ENCODE measurements around the gene TMEM50A.
"Not testable (repeated sequence)": the region's sequence is repeated elsewhere in the genome, so short reads cannot be mapped to it uniquely, and the experiment has no call there.

TMEM50A gene

DNA sequence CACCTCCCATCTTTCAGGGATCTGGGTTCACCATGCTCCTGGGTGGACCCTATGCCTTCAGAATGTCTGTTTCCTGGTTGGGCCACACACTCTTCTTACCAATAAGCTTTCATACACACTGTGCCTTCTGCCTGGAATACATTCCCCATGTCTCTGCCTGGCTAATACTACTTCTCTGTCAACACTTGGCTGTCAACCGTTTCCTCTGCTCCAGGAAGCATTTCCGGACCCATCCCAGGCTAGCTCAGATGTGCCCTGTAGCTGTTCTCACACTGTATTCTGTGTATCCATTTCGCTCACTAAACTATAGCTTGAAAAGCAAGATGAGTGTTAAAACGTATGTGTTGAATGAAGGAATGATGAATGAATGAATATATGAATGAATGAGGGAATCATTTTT lies 49.0 kb downstream of the TMEM50A start:
- not testable (repeated sequence) for DNase-seq (ENCODE audit: low read depth)

GRCh38 chr1:25388691-25389090 lies 50.6 kb downstream of the TMEM50A start:
- not testable (repeated sequence) for DNase-seq (ENCODE audit: low read depth)

- not testable (repeated sequence) for DNase-seq (ENCODE audit: low read depth)
Observed at GRCh38 chr1:25389721-25390120, 51.6 kb downstream of the TMEM50A start.

GRCh38 chr1:25392841-25393240 lies 54.7 kb downstream of the TMEM50A start:
- DNase-seq (ENCODE audit: low read depth), result no peak

DNA sequence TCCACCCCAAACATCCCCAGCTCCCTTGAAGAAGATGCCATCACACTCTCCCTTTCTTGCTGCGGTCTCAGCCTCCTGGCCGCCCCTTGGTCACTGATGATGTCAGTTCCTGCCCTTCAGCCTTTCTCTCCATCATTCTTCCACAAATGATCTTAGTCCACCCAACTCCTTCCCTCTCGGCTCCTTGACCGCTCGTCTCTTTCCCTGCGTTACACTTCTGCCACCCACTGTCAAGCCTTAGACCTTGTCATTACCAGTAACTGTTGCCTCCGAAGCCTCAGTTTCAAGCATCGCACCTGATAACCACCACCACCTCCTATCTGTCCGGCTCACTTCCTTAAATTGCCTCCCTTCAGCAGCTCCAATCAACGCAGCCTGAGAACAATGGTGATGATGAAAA lies 59.4 kb downstream of the TMEM50A start:
- not testable (repeated sequence) for DNase-seq (ENCODE audit: low read depth)

GRCh38 chr1:25398079-25398478 lies 59.9 kb downstream of the TMEM50A start:
- not testable (repeated sequence) for DNase-seq (ENCODE audit: low read depth)

GRCh38 chr1:25402947-25403803 lies 65.0 kb downstream of the TMEM50A start:
- DNase-seq (ENCODE audit: low read depth), result not testable (repeated sequence)

DNA sequence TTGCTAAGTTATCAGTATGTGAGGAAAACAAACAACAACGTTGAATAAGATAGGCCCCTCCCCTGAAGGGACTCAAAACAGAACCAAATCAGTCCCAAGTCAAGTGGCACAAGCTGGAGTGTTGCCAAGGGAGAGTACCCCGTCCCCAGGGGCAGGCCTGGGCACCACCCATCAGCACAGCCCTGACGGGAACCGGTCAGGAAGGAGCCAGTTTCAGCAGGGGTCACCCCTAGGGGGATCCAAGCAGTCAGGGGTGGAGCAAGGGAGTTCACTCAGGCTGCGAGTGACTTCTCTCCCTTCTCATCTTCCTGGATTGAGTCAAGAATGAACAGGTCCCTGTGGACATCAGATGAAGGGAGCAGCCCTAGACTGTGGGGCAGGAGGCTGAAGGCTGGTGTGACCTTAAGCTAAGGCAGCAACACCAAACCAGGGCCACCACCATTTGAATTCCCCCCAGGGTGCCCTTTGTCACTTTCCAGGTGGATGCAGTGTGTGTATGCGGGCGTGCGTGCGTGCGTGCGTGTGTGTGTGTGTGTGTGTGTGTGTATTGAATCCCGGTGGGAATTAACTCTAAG lies 67.7 kb downstream of the TMEM50A start:
- DNase-seq (ENCODE audit: low read depth), result not testable (repeated sequence)

- not testable (repeated sequence) for DNase-seq (ENCODE audit: low read depth)
Observed at GRCh38 chr1:25409641-25410427, 71.7 kb downstream of the TMEM50A start.
